Duodenal mucosa (tissue), 2 donors: ENCODE measurements around the gene PNPLA7.
A peak's percentile ranks its signal among the peaks of the same experiment; 100 is the strongest.

Experiments used
- H3K27ac ChIP-seq: one replicate; pipeline ENCODE4 v1.7.0; 2013; ENCODE audit warnings: low read depth, low read length
- H3K27me3 ChIP-seq, 2 donors: one replicate each; pipeline ENCODE4 v1.7.0; 2013; ENCODE audit warnings: low read length in 2 of 2, control low read depth in 1 of 2; ENCODE audit not compliant: insufficient read depth in 2 of 2, control insufficient read depth in 1 of 2
- H3K36me3 ChIP-seq, 2 donors: one replicate each; pipeline ENCODE4 v1.7.0; 2013; ENCODE audit warnings: low read length in 2 of 2, control low read depth in 1 of 2; ENCODE audit not compliant: insufficient read depth in 2 of 2, control insufficient read depth in 1 of 2
- H3K4me1 ChIP-seq, 2 donors: one replicate each; pipeline ENCODE4 v1.7.0; 2013; ENCODE audit warnings: low read length in 2 of 2, control low read depth in 1 of 2; ENCODE audit not compliant: insufficient read depth in 2 of 2, control insufficient read depth in 1 of 2
- H3K4me3 ChIP-seq, 2 donors: one replicate each; pipeline ENCODE4 v1.7.0; 2013; ENCODE audit warnings: low read length in 2 of 2, low read depth in 1 of 2
- H3K9ac ChIP-seq, 2 donors: one replicate each; pipeline ENCODE4 v1.7.0; 2013; ENCODE audit warnings: low read length in 2 of 2, low read depth in 1 of 2
- H3K9me3 ChIP-seq, 2 donors: one replicate each; pipeline ENCODE4 v1.7.0; 2013; ENCODE audit warnings: low read length in 2 of 2, control low read depth in 1 of 2; ENCODE audit not compliant: control insufficient read depth in 1 of 2

The PNPLA7 gene

DNA sequence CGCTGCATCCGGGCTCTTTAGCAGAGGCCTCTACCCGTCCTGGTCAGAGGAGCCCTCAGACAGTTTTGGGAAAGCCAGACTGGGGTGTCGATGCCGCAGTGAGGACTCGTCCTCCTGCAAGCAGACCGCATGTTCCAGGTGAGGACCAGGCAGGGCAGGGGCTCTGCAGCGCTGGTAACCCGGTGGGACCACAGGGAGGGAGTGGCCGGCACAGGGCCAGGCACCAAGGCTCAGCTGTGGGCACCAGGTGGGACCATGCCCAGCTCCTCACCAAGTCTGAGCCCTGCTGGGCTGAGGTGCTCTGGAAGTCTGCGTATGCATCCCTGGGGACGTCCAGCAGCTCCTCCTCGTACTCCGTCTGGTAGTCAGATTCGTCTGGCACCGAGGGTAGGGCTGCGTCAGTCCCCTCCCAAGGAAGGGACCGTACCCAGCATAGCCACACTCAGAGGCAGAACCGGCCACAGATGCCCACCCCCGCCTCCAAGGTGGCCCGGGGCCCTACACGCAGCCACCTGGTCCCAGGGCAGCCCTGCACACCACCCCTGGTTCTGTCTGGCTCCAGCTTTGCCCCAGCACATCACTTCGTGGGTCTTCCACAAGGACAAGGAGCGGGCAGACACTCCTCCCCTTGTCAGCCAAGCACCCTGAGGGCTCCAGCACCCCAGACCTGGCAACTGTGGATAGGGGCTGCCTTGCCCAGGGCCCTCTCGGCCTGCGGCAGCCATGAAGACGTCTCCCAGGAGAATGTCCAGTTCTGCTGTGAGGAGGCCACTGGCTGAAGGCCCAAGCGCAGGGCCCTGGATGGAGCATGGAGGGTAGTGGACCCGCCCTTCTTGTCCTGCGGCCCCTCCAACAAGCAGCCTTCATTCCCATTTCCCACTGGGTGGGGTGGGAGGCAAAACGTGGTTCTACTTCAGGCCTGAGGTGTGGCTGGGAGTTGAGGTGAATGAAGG is 89.6 kb downstream of the PNPLA7 start:
- no peak overlapping the region for H3K9ac ChIP-seq
- no peak overlapping the region for H3K4me3 ChIP-seq
- no peaks in the 10 kb centered on the region for H3K27me3 ChIP-seq
- H3K27ac ChIP-seq = no peak overlapping the region
- no peaks in the 10 kb centered on the region for H3K9me3 ChIP-seq
- peaks cover 6 to 24% of the 10 kb centered on the region in 2 donors for H3K4me1 ChIP-seq
- no peaks in the 10 kb centered on the region for H3K36me3 ChIP-seq

DNA sequence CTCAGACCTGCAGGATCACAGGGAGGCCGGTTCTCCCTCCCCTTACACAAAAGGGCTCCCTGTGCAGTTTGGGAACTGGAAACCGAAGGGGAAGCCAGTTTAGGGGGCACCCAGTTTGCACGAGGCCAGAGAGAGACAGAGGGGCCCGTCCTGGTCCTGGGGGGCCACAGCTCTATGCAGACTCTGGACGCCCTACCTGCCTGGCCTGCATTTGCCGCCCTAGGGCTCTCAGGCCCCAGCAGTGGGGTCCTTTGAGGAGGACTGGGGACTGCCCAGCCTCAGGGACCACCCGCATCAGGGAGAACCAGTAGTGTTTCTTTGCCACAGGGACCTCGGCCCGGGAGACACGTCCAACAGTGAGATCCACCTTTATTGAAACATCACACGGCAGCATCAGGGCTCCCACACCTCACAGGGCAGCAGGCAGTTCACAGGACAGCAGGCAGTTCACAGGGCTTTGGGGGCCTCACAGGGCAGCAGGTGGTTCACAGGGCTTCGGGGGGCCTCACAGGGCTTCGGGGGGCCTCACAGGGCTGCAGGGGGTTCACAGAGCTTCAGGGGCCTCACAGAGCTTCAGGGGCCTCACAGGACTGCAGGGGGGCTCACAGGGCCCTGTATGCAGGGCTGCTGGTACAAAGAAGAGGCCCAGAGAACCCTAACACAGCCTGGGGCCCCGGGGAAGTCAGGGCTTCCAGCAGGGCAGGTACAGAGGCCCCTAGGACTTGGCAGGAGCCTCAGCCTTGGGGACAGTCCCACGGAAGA is 90.4 kb downstream of the PNPLA7 start:
- Histone ChIP-seq H3K27me3 (no peaks in the 10 kb centered on the region), H3K27ac (peak overlapping the region; percentile 17), H3K36me3 (peaks cover 0 to 2% of the 10 kb centered on the region in 2 donors), H3K4me1 (peaks cover 8 to 32% of the 10 kb centered on the region in 2 donors), H3K4me3 (peak overlapping the region; percentile 62 to 68), H3K9ac (peak overlapping the region; percentile 70 to 79), H3K9me3 (no peaks in the 10 kb centered on the region)

GRCh38 chr9:137459152-137459600 is 91.0 kb downstream of the PNPLA7 start, which contains the start of gene NSMF:
Gene NSMF (minus strand): TSS chr9:137459334. CDS start chr9:137459102, 232 bp downstream.
- peak within 1 kb of the TSS; percentile 77 to 79 for H3K9ac ChIP-seq
- H3K4me1 ChIP-seq = peaks cover 13 to 38% of the 10 kb centered on the region in 2 donors
- H3K9me3 ChIP-seq = no peaks in the 10 kb centered on the region
- H3K36me3 ChIP-seq = peaks cover 0 to 2% of the 10 kb centered on the region in 2 donors
- peak within 1 kb of the TSS; percentile 68 for H3K4me3 ChIP-seq
- peak within 1 kb of the TSS; percentile 17 for H3K27ac ChIP-seq
- H3K27me3 ChIP-seq = no peaks in the 10 kb centered on the region

- H3K27ac ChIP-seq = no peak overlapping the region
- peak overlapping the region; percentile 77 for H3K9ac ChIP-seq
- H3K27me3 ChIP-seq = no peaks in the 10 kb centered on the region
Measured at GRCh38 chr9:137458194-137459151, 91.7 kb downstream of the PNPLA7 start.

GRCh38 chr9:137457406-137458193 is 92.6 kb downstream of the PNPLA7 start:
- peak overlapping the region in 1 of 2 donors; percentile 77 for H3K9ac ChIP-seq
- H3K4me1 ChIP-seq = peaks cover 13 to 38% of the 10 kb centered on the region in 2 donors
- peak overlapping the region in 1 of 2 donors; percentile 68 for H3K4me3 ChIP-seq

More at GRCh38 chr9:137458194-137459151, 91.7 kb downstream of the PNPLA7 start:
- H3K4me1 ChIP-seq = peaks cover 13 to 38% of the 10 kb centered on the region in 2 donors
- H3K36me3 ChIP-seq = peaks cover 0 to 2% of the 10 kb centered on the region in 2 donors
- H3K9me3 ChIP-seq = no peaks in the 10 kb centered on the region
- H3K4me3 ChIP-seq = peak overlapping the region; percentile 62 to 68

GRCh38 chr9:137456864-137457405 is 93.3 kb downstream of the PNPLA7 start:
- no peaks in the 10 kb centered on the region for H3K9me3 ChIP-seq
- H3K36me3 ChIP-seq = peaks cover 3 to 8% of the 10 kb centered on the region in 2 donors
- H3K4me3 ChIP-seq = no peak overlapping the region
- H3K9ac ChIP-seq = no peak overlapping the region
- no peak overlapping the region for H3K27ac ChIP-seq
- H3K27me3 ChIP-seq = no peaks in the 10 kb centered on the region
- H3K4me1 ChIP-seq = peaks cover 13 to 36% of the 10 kb centered on the region in 2 donors

More at GRCh38 chr9:137457406-137458193, 92.6 kb downstream of the PNPLA7 start:
- Histone ChIP-seq H3K36me3 (peaks cover 0 to 8% of the 10 kb centered on the region in 2 donors), H3K27me3 (no peaks in the 10 kb centered on the region), H3K9me3 (no peaks in the 10 kb centered on the region), H3K27ac (no peak overlapping the region)

- H3K27ac ChIP-seq = no peak overlapping the region
- H3K4me1 ChIP-seq = peaks cover 13 to 30% of the 10 kb centered on the region in 2 donors
- no peaks in the 10 kb centered on the region for H3K27me3 ChIP-seq
- H3K36me3 ChIP-seq = peaks cover 3 to 8% of the 10 kb centered on the region in 2 donors
- H3K9me3 ChIP-seq = no peaks in the 10 kb centered on the region
- H3K4me3 ChIP-seq = no peak overlapping the region
- no peak overlapping the region for H3K9ac ChIP-seq
Measured at GRCh38 chr9:137456061-137456863, 93.9 kb downstream of the PNPLA7 start.

DNA sequence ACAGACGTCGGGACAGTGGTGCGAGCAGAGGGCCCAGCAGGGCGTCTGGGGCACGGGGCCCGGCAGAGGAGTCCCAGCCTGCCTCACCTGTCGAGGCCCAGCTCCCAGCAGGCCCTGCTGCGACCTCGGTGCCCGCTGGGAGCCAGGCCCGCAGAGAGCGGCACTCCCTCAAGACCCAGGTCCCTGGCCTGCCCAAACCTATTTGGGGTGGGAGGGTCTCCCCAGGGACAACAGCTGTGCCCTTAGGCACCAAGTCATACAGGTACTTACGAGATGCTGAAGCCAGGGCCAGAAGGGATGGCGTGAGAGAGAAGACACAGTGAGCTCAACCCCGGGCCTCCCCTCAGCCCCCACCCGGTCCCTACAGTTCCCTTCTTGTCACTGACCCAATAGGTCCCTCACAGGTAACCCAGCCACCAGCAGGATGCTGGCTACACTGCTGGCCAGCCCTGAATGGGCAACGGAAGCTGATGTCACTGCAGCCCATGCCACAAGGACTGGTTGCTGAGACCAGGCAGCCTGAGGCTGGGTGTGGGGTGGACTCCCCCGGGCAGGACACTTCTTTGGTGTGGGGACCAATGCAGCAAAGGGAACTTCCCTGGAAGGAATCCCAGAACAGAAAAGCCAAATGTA is 94.7 kb downstream of the PNPLA7 start:
- no peaks in the 10 kb centered on the region for H3K9me3 ChIP-seq
- peaks cover 13 to 30% of the 10 kb centered on the region in 2 donors for H3K4me1 ChIP-seq
- no peaks in the 10 kb centered on the region for H3K27me3 ChIP-seq
- H3K9ac ChIP-seq = no peak overlapping the region
- no peak overlapping the region for H3K27ac ChIP-seq
- H3K36me3 ChIP-seq = peaks cover 3 to 8% of the 10 kb centered on the region in 2 donors
- H3K4me3 ChIP-seq = no peak overlapping the region
